Measurements from ENCODE around the gene CA12.

- no peak for TF ChIP-seq CTCF (IDR thresholded peaks at IDR 0.05)
- no peak for TF ChIP-seq EZH2 (IDR thresholded peaks at IDR 0.05; ENCODE audit: borderline replicate concordance, insufficient read depth, low read depth, low read length, poor library complexity, severe bottlenecking)
These were observed 98.5 kb downstream of the CA12 start for GRCh38 chr15:63283126-63283525.
